Skin of body (tissue), 1 donor: ENCODE results near the gene ZAR1. TPM values are rescaled to one million over a fixed set of nuclear protein-coding genes. Genes with fewer than 3 reads are reported as not detected.

Source experiments
- total RNA-seq: library from RNA; depleted of rRNA; stranded (reverse); fragments of >200 nt; gene quantifications from one replicate; pipeline ENCODE4 v1.2.3, GENCODE V29; 2014

ZAR1 gene
- total RNA-seq, 1 donor from 2014 or later = 0.20 TPM

Other genes starting within 250 kb of the ZAR1 start
- gene TEC, start 220.4 kb upstream of the ZAR1 start, total RNA-seq = 5.5 TPM
- gene SLAIN2, start 148.7 kb upstream of the ZAR1 start, total RNA-seq = 58.0 TPM
- 0.79 TPM for gene SLC10A4, start 6.9 kb upstream of the ZAR1 start, total RNA-seq